HG02943 (cell line): ENCODE results near the gene C4orf50.

ENCODE experiments used
- ATAC-seq: cut with Tn5 transposase; IDR thresholded peaks from one replicate; pipeline ENCODE4 v1.9.1; 2021; ENCODE audit warnings: mild to moderate bottlenecking, low read depth, moderate library complexity; ENCODE audit not compliant: unreplicated experiment

C4orf50 gene

GRCh38 chr4:6044276-6044675, 26.0 kb upstream of the C4orf50 start:
- ATAC-seq = no peak

DNA sequence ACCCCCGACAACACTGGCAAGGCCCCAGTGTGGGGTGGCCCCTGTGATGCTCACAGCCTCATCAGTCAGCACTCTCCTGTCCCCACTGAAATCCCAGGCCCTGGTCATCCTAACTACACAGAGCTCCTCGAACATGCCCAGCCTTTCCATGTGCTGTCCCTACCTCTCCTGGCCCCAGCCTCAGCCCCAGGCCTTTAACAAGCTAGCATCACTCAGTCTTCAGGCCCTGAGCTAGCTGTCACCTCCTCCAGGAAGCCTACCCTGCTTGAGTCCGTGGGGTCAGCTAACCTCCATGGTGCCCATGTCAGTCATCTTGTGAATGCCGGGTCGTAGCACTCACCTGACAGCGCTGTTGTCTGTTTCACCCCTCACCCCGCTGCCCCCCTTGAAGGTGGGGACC, 25.6 kb upstream of the C4orf50 start:
- no peak for ATAC-seq

GRCh38 chr4:6043188-6043587, 25.0 kb upstream of the C4orf50 start:
- ATAC-seq = no peak

- no peak for ATAC-seq
Observed at GRCh38 chr4:6042293-6043063, 24.2 kb upstream of the C4orf50 start.

DNA sequence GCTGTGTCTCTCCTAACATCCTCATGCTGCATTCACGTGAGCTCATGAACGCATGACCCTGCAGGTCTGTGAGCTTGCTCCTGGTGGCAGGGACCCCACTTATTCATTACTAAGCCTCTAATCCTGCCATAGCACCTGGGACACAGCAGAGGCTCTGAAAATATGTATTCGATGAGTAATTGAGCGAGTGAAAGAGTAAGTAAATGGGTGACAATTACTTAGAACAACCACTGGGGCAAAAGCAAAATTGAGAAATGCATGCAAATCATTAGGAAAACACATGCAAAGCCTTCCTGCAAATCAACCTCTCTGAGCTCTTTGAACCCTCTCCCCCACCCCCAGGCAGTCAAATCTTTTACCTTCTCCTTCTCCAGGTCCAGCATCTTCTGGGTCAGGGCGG, 23.6 kb upstream of the C4orf50 start:
- ATAC-seq = no peak

DNA sequence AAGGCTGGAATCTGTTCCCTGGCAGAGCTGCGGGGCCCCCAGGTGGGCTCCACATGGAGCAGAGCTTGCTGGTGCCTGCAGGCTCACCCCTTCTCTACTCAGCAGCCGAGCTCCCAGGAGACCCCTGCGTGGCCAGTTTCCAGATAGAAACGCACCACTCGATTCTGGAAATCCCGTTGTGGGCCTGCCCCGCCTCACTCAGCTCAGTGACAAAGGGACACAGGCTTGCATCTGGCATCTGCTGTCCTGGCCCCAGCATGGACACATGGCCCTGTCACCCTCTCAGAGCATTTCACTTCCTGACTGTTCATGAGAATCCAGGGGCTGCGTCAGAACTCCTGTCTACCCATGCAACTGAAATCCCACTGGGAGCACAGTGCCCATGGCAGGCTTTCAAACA, 20.5 kb upstream of the C4orf50 start:
- no peak for ATAC-seq

- ATAC-seq = no peak
Observed at GRCh38 chr4:6035786-6036185, 17.6 kb upstream of the C4orf50 start.

DNA sequence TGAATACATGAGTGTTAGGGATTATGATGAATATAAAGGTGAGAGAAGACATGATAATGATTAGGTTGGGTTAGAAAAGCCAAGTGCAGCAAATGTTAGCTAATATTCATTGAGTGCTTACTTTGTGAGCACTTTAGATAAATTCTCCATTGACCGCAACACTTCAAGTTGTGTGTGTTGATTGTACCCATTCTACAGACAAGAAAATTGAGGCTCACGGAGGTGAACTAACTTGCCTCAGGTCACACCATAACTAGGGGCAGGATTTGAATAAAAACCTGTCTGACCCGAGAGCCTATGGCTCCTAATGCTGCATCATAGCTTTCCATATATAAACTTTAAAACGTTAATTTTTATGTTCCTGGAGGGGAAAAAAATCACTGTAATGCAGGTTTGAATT, 15.2 kb upstream of the C4orf50 start:
- ATAC-seq = no peak

DNA sequence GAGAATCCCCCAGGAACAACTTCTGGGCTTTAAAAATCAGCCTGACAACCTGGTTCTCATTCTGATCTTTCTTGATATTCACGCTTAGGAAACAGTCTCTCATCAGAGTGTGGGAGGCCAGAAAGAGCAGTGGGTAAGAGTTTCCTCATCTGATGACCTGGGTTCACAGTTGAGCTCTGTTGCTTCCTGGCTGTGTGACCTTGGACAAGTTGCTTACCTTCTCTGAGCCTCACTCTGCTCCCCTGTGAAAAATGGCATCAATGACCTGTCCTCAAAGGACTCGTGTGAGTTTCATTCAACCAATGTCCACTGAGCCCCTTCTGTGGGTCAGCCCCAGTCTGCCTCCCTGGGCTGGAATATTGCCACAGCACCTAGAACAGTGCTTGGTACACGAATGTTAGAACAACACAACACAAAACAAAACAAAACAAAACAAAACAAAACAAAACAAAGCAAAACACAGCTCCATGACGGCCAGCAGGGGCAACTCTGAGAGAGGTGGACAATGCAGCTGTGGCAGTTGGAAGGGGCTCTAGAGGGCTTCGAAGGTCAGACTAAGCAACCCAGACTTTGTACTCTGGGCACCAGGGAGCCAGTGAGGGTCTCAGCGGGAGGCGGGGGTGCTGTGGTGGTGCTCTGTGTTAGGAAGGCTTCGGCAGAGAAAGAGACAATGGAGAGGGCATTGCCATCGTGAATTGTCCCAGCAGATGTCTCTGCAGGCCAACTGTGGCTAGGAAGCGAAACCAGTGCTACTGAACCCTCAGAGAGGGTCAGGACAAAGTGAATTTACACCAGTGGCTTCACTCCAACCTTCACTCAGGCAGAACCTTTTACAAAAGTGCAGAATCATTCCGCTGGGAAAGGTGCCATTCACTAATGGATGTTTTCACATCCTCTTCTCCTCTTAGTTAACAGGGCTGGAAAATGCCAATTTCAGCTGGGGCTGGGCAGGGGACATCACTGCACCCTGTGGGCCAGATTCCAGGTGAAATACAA, 14.3 kb upstream of the C4orf50 start:
- ATAC-seq = no peak

DNA sequence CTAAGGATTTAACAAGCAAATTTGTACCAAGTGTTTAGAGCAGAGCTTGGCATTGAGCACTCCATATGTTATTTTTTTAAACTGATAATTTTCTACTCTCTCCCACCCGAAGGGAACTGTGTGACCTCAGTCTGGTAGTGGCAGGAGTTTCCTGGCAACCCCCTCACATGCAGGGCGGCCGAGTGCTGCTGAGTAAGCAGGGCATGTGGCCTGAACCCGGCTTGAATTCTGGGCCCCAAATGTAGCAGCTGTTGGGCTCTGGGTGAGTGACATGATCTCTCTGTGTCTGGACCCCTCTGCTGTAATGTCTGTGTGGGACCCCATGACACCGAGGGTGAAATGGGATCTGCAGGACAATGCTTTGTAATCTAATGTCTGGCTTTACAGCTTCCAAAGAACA, 13.6 kb upstream of the C4orf50 start:
- no peak for ATAC-seq

- no peak for ATAC-seq
Observed at GRCh38 chr4:6030679-6031078, 12.4 kb upstream of the C4orf50 start.

DNA sequence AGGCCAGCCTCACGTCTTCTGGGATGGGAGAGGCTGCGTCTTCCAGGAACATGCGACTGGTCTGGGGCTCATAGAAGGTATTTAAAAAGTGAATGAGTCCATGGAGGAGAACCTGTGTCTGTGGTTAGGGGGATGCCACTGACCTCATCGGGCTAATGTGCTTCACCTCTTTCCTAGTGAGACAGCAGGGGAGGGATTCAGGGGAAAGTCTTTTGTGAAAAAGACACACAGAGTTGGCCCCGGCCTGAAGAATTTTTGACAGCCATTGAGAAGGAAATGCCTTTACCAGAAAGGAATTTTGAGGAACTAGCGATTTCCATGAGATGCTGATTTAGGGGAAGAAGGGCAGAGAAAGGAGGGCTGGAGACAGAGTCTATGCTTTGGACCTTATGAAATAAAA, 11.0 kb upstream of the C4orf50 start:
- ATAC-seq = no peak

GRCh38 chr4:6028168-6028567, 9.9 kb upstream of the C4orf50 start:
- no peak for ATAC-seq

DNA sequence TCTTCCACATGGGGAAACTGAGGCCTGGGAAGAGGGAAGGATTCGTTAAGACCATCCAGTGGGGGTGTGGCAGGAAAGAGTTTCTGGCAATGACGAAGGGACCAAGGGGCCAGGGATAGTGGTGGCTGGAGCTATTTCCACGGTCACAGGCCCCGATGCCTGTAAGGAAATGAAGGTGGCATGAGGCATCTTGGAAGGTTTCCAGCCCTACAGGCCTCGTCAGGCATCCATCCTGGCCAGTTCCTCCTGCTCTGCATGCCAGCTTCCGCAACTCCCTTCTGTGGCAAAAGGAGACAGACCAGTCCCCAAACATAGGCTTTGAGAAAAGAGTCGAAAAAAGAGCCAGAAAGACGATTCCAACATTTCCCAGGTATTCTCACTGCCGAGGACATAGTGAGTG, 9.2 kb upstream of the C4orf50 start:
- ATAC-seq = no peak

- no peak for ATAC-seq
Observed at GRCh38 chr4:6024313-6024960, 6.2 kb upstream of the C4orf50 start.

DNA sequence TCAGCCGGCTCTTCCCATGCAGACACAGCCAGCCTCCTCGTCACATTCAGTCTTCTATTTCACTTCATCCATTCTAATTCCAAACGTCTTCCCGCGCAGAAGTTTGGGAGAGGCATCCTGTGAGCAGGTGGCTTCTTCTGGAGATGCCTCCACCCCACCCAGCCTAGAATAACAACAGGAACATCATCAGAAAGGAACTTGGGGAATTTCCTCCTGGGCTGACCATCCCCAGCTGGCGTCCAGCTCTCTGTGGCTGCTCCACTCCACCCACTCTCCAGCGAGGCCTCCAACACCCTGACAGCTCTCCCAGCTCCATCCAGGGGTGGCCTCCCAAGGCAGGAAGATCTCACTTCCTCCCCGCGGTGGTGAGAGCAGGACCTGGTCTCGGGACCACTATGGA, 5.5 kb upstream of the C4orf50 start:
- no peak for ATAC-seq

GRCh38 chr4:6022607-6023288, 4.5 kb upstream of the C4orf50 start:
- ATAC-seq = no peak

- no peak for ATAC-seq
Observed at GRCh38 chr4:6021831-6022606, 3.8 kb upstream of the C4orf50 start.

- no peak for ATAC-seq
Observed at GRCh38 chr4:6020613-6021012, 2.4 kb upstream of the C4orf50 start.
